Fibroblast of skin of abdomen (primary cell): Measurements from ENCODE around the gene COL26A1. TPM values are rescaled to one million over a fixed set of nuclear protein-coding genes. Genes with fewer than 3 reads are reported as not detected.
"Not testable (repeated sequence)": the region's sequence is repeated elsewhere in the genome, so short reads cannot be mapped to it uniquely, and the experiment has no call there.

Experiments
- DNase-seq: peaks from one replicate; pipeline ENCODE4 v3.0.0-alpha.2; 2013
- polyA plus RNA-seq, 2 experiments: library from polyadenylated mRNA; unstranded; fragments of 120-200 nt; gene quantifications; one replicate each; pipeline ENCODE4 v1.2.1, GENCODE V29; 2013; ENCODE audit not compliant: insufficient read length in 2 of 2

COL26A1 gene
- polyA plus RNA-seq (2013, experiment 1 of 2; ENCODE audit: insufficient read length), result 0.08 TPM
- polyA plus RNA-seq (2013, experiment 2 of 2; ENCODE audit: insufficient read length), result 0.07 TPM

- no peak for DNase-seq
These were observed at the start of gene COL26A1 for GRCh38 chr7:101362334-101363195. TSS of gene COL26A1 (plus strand) at chr7:101362875. CDS start at chr7:101363033, 158 bp downstream.

GRCh38 chr7:101315336-101315735 is 47.3 kb upstream of the COL26A1 start:
- DNase-seq, result peak; percentile 27

GRCh38 chr7:101319401-101319800 is 43.3 kb upstream of the COL26A1 start:
- no peak for DNase-seq

- DNase-seq, result peak; percentile 92
These were observed 40.9 kb upstream of the COL26A1 start, which contains the start of gene IFT22 for GRCh38 chr7:101321491-101322401. TSS of gene IFT22 (minus strand) at chr7:101321812. CDS start at chr7:101321709, 103 bp downstream.

GRCh38 chr7:101328159-101328558 is 34.5 kb upstream of the COL26A1 start:
- DNase-seq, result no peak

- no peak for DNase-seq
These were observed 32.6 kb upstream of the COL26A1 start for GRCh38 chr7:101330011-101330484.

GRCh38 chr7:101332026-101332425 is 30.6 kb upstream of the COL26A1 start:
- DNase-seq, result no peak

- DNase-seq, result no peak
These were observed 28.8 kb upstream of the COL26A1 start for GRCh38 chr7:101333912-101334311.

- no peak for DNase-seq
These were observed 22.3 kb upstream of the COL26A1 start for GRCh38 chr7:101340379-101340778.

GRCh38 chr7:101342892-101343291 is 19.8 kb upstream of the COL26A1 start:
- no peak for DNase-seq

GRCh38 chr7:101347477-101347876 is 15.2 kb upstream of the COL26A1 start:
- no peak for DNase-seq

- DNase-seq, result not testable (repeated sequence)
These were observed 14.1 kb upstream of the COL26A1 start for GRCh38 chr7:101348456-101349067.

GRCh38 chr7:101349300-101349699 is 13.4 kb upstream of the COL26A1 start:
- DNase-seq, result not testable (repeated sequence)

GRCh38 chr7:101352920-101353308 is 9.8 kb upstream of the COL26A1 start:
- no peak for DNase-seq

GRCh38 chr7:101357433-101357832 is 5.2 kb upstream of the COL26A1 start:
- no peak for DNase-seq

- no peak for DNase-seq
These were observed 590 bp downstream of the COL26A1 start for GRCh38 chr7:101363196-101363733.

GRCh38 chr7:101363734-101364374 is 1.2 kb downstream of the COL26A1 start:
- peak; percentile 56 for DNase-seq

- no peak for DNase-seq
These were observed 3.3 kb downstream of the COL26A1 start for GRCh38 chr7:101365956-101366355.

GRCh38 chr7:101367676-101368075 is 5.0 kb downstream of the COL26A1 start:
- no peak for DNase-seq

- no peak for DNase-seq
These were observed 5.9 kb downstream of the COL26A1 start for GRCh38 chr7:101368422-101369165.

- no peak for DNase-seq
These were observed 8.2 kb downstream of the COL26A1 start for GRCh38 chr7:101370836-101371235.
